Forelimb muscle (tissue), 1 donor: ENCODE data around the gene SMIM41. TPM values are rescaled to one million over a fixed set of nuclear protein-coding genes. Genes with fewer than 3 reads are reported as not detected.

Experiments
- DNase-seq: peaks from one replicate; pipeline ENCODE4 v3.0.0-alpha.2; 2013; ENCODE audit warnings: low read depth
- polyA plus RNA-seq: library from polyadenylated mRNA; unstranded; fragments of 120-200 nt; gene quantifications from one replicate; pipeline ENCODE4 v1.2.1, GENCODE V29; 2013; ENCODE audit not compliant: insufficient read length

SMIM41 gene
- polyA plus RNA-seq, 1 donor: 0.18 TPM

- DNase-seq: no peak
Observed at GRCh38 chr12:52050758-52051541, 28.6 kb upstream of the SMIM41 start, which contains the start of gene NR4A1. Gene NR4A1 (plus strand): TSS chr12:52051442. CDS start chr12:52054329, 2,887 bp downstream.

GRCh38 chr12:52052468-52053186 is 26.9 kb upstream of the SMIM41 start:
- DNase-seq: no peak

GRCh38 chr12:52053536-52054209 is 25.8 kb upstream of the SMIM41 start:
- DNase-seq: no peak

GRCh38 chr12:52054231-52054832 is 25.2 kb upstream of the SMIM41 start:
- DNase-seq: no peak

GRCh38 chr12:52054833-52055730 is 24.4 kb upstream of the SMIM41 start:
- DNase-seq: no peak

GRCh38 chr12:52055731-52056711 is 23.5 kb upstream of the SMIM41 start:
- no peak for DNase-seq

GRCh38 chr12:52056801-52057637 is 22.5 kb upstream of the SMIM41 start:
- DNase-seq: no peak

- DNase-seq: no peak
Observed at GRCh38 chr12:52057638-52058576, 21.6 kb upstream of the SMIM41 start.

GRCh38 chr12:52058631-52059361 is 20.7 kb upstream of the SMIM41 start:
- DNase-seq: no peak

GRCh38 chr12:52059582-52060497 is 19.7 kb upstream of the SMIM41 start:
- DNase-seq: no peak

GRCh38 chr12:52060498-52061177 is 18.9 kb upstream of the SMIM41 start:
- no peak for DNase-seq

- DNase-seq: no peak
Observed at GRCh38 chr12:52061470-52062166, 17.9 kb upstream of the SMIM41 start.

GRCh38 chr12:52062167-52063081 is 17.1 kb upstream of the SMIM41 start:
- DNase-seq: no peak
